GM12878 (cell line): ENCODE data around the gene CHST15. TPM values are rescaled to one million over a fixed set of nuclear protein-coding genes. Genes with fewer than 3 reads are reported as not detected.

Experiments
- ATAC-seq: fragments of 200-7000 bp; cut with Tn5 transposase; 3 replicates; pipeline ENCODE4 v1.9.1; 2020; ENCODE audit warnings: mild to moderate bottlenecking, moderate library complexity
- BruUV-seq: library from RNA; stranded (reverse); fragments of 400-500 nt; replicated peaks from 2 replicates; lab custom pipeline; 2021; lab: Mats Ljungman, UMichigan
- CTCF ChIA-PET: fragments of 300-600 bp; sonication (Branson Sonifier 250); formaldehyde crosslinking; extraction: SDS; loops from one replicate; lab custom pipeline; 2021; ENCODE audit warnings: inconsistent platforms; lab: Yijun Ruan, JAX
- POLR2A ChIA-PET: fragments of 350-600 bp; formaldehyde crosslinking; extraction: SDS; loops from one replicate; lab custom pipeline; 2021; ENCODE audit warnings: inconsistent platforms; lab: Charles Lee
- RAD21 ChIA-PET: fragments of 300-600 bp; sonication (Branson Sonifier 250); formaldehyde crosslinking; loops from one replicate; lab custom pipeline; 2023; ENCODE audit warnings: antibody characterized with exemption; ENCODE audit not compliant: unreplicated experiment; lab: Charles Lee
- SMC1A ChIA-PET: fragments of 300-600 bp; sonication (Branson Sonifier 250); formaldehyde crosslinking; loops from one replicate; lab custom pipeline; 2023; ENCODE audit not compliant: unreplicated experiment, uncharacterized antibody; lab: Charles Lee
- DNase-seq: peaks from one replicate; pipeline ENCODE4 v3.0.0-alpha.2; 2011; ENCODE audit warnings: low read depth, low spot score
- FAIRE-seq: peaks from 3 replicates; lab custom pipeline; 2011; peaks lifted over from hg19 to GRCh38; lab: Jason Lieb, UNC
- H2AFZ ChIP-seq: 2 replicates; pipeline ENCODE4 v1.6.0; 2011; ENCODE audit warnings: low read depth, low read length, control low read depth; ENCODE audit not compliant: control insufficient read depth
- H3K27ac ChIP-seq: 2 replicates; pipeline ENCODE4 v1.5.1; 2011; ENCODE audit warnings: control low read depth; ENCODE audit not compliant: control insufficient read depth, insufficient read depth
- H3K27me3 ChIP-seq, 2 experiments: replicated peaks in 1 of 2; 2 replicates each; pipeline versions ENCODE4 v1.6.0 to v1.6.1; 2011; ENCODE audit warnings: low read length in 1 of 2; ENCODE audit not compliant: control insufficient read depth in 2 of 2, insufficient read depth in 2 of 2
- H3K36me3 ChIP-seq, 2 experiments: 2 replicates each; pipeline ENCODE4 v1.5.1; 2011; ENCODE audit warnings: low read length in 1 of 2; ENCODE audit not compliant: control insufficient read depth in 2 of 2, insufficient read depth in 2 of 2
- H3K4me1 ChIP-seq: 2 replicates; pipeline ENCODE4 v1.6.1; 2011; ENCODE audit warnings: mild to moderate bottlenecking, low read length, moderate library complexity, mixed read lengths; ENCODE audit not compliant: control insufficient read depth, insufficient read depth
- H3K4me2 ChIP-seq: 2 replicates; pipeline ENCODE4 v1.6.0; 2011; ENCODE audit warnings: control low read depth; ENCODE audit not compliant: control insufficient read depth, insufficient read depth
- H3K4me3 ChIP-seq: fragments of 200-600 bp; sonication (generic); 2 replicates; pipeline ENCODE4 v1.5.1; 2016
- H3K79me2 ChIP-seq: 2 replicates; pipeline ENCODE4 v1.6.0; 2011; ENCODE audit warnings: low read length; ENCODE audit not compliant: control insufficient read depth, insufficient read depth
- H3K9ac ChIP-seq: 2 replicates; pipeline ENCODE4 v1.8.0; 2011; ENCODE audit warnings: low read length, control low read depth, mixed read lengths; ENCODE audit not compliant: control insufficient read depth, insufficient read depth
- H3K9me3 ChIP-seq: replicated peaks from 3 replicates; pipeline ENCODE4 v1.5.1; 2011; ENCODE audit warnings: mild to moderate bottlenecking, low read length; ENCODE audit not compliant: control insufficient read depth, insufficient read depth
- H4K20me1 ChIP-seq: 2 replicates; pipeline ENCODE4 v1.6.0; 2011; ENCODE audit not compliant: control insufficient read depth, insufficient read depth
- POLR2AphosphoS5 ChIP-seq: IDR thresholded peaks from 2 replicates; pipeline ENCODE4 v1.6.1; 2011; ENCODE audit warnings: mild to moderate bottlenecking, low read length, inconsistent platforms
- SP1 ChIP-seq: IDR thresholded peaks from one replicate; pipeline ENCODE4 v1.6.1; 2011; ENCODE audit warnings: low read depth, low read length
- SUZ12 ChIP-seq: fragments of 200-600 bp; sonication (generic); IDR thresholded peaks from one replicate; pipeline ENCODE4 v1.6.1; 2018; ENCODE audit warnings: antibody characterized with exemption, mild to moderate bottlenecking; ENCODE audit not compliant: unreplicated experiment
- ZNF384 ChIP-seq: IDR thresholded peaks from 2 replicates; pipeline ENCODE4 v1.6.1; 2012; ENCODE audit warnings: low read depth, mild to moderate bottlenecking, low read length, improper control_type of control experiment, borderline replicate concordance
- WGBS: methylation state at CpG from one replicate; pipeline ENCODE4 v1.1.6; 2016; ENCODE audit warnings: low lambda C conversion rate; ENCODE audit not compliant: insufficient replicate concordance, insufficient coverage; ENCODE audit errors: missing lambda C conversion rate; 5-methylcytosine and 5-hydroxymethylcytosine counted together
- in situ Hi-C: fragments of 300-500 bp; cut with MboI; formaldehyde crosslinking; loops from 9 replicates; pipeline ENCODE4 v1.14.3; 2018; ENCODE audit warnings: mixed read lengths
- intact Hi-C: fragments of 100-400 bp; cut with micrococcal nuclease; formaldehyde crosslinking; loops from one replicate; pipeline ENCODE4 v1.14.2; 2022; ENCODE audit not compliant: unreplicated experiment
- polyA plus RNA-seq, 11 experiments: library from polyadenylated mRNA; depleted of rRNA in 4 of 11; unstranded in 6 of 11; stranded (reverse) in 5 of 11; fragments of >200 nt; fragmentation: Nextera tagmentation in 4 of 11; fragmentation: Illumina TruSeq in 1 of 11; extraction: Ambion mirVana in 4 of 11; extraction: Trizol in 1 of 11; gene quantifications; 1 replicate in 1 of 11; 2 replicates in 10 of 11; pipeline versions ENCODE4 v1.2.1 to v1.2.3, GENCODE V29; 2011 to 2016; ENCODE audit warnings: inconsistent platforms in 2 of 11, missing spikeins in 2 of 11, low read depth in 1 of 11
- total RNA-seq, 4 experiments: library from RNA; depleted of rRNA in 3 of 4; stranded (reverse); fragments of >200 nt in 3 of 4; fragmentation: Illumina TruSeq in 1 of 4; extraction: Trizol in 1 of 4; gene quantifications; 2 replicates each; pipeline versions ENCODE4 v1.2.1 to v1.2.3, GENCODE V29; 2013 to 2021
- TF ChIP-seq, protein P1 (sequence below): fragments of 450-650 bp; IDR thresholded peaks from 2 replicates; pipeline ENCODE4 v1.6.1; 2018; ENCODE audit warnings: mild to moderate bottlenecking, low read depth, moderate library complexity; ENCODE audit not compliant: partially characterized antibody
- TF ChIP-seq, protein P2 (sequence below): fragments of 450-650 bp; IDR thresholded peaks from 2 replicates; pipeline ENCODE4 v1.6.1; 2016; ENCODE audit warnings: mild to moderate bottlenecking
- TF ChIP-seq, protein P3 (sequence below): fragments of 450-650 bp; IDR thresholded peaks from 2 replicates; pipeline ENCODE4 v1.6.1; 2017; ENCODE audit warnings: low read depth, mild to moderate bottlenecking, moderate library complexity

Gene CHST15
- total and polyA plus RNA-seq, 10 of the 15 experiments (the other 5 are each of a cell fraction or from before 2014, with no cell fraction given): 0.02 to 0.53 (median 0.05) TPM; not detected in 1

DNA sequence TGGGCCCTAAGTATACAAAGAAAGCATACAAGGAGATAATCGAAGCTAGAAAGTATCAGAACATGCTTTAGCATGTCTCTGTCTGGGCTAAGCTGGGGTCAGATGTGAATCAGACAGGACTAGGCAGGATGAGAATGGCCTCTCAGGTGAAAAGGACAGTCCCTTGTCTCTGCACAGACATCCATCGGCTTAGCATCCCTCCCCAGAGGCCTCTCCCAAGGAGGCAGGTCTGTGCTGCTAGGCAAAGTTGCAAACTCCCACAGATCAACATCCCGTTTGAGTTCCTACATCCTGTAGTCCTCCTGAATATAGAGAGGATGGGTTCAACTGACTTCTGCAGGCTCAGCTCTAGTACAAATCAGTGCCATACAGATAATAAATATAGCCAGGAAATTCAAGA, 24.5 kb downstream of the CHST15 start:
- peaks cover 10% of the 10 kb centered on the region for H3K4me1 ChIP-seq
- no peaks in the 10 kb centered on the region for H4K20me1 ChIP-seq
- intact Hi-C loops (no loop called here), in situ Hi-C loops (no loop called here)
- DNase-seq (no peak), FAIRE-seq (no peak), ATAC-seq (no peak)
- POLR2A ChIA-PET: no interaction called here
- no peak overlapping the region for H3K9ac ChIP-seq
- CTCF ChIA-PET: interaction anchor here (0.9 kb wide), 1 partner anchor 74 kb away, joined by 5 read pairs; no protein-coding TSS in a partner anchor
- BruUV-seq: no TSS peak
- no peak for TF ChIP-seq SUZ12
- TF ChIP-seq, protein P1, sequence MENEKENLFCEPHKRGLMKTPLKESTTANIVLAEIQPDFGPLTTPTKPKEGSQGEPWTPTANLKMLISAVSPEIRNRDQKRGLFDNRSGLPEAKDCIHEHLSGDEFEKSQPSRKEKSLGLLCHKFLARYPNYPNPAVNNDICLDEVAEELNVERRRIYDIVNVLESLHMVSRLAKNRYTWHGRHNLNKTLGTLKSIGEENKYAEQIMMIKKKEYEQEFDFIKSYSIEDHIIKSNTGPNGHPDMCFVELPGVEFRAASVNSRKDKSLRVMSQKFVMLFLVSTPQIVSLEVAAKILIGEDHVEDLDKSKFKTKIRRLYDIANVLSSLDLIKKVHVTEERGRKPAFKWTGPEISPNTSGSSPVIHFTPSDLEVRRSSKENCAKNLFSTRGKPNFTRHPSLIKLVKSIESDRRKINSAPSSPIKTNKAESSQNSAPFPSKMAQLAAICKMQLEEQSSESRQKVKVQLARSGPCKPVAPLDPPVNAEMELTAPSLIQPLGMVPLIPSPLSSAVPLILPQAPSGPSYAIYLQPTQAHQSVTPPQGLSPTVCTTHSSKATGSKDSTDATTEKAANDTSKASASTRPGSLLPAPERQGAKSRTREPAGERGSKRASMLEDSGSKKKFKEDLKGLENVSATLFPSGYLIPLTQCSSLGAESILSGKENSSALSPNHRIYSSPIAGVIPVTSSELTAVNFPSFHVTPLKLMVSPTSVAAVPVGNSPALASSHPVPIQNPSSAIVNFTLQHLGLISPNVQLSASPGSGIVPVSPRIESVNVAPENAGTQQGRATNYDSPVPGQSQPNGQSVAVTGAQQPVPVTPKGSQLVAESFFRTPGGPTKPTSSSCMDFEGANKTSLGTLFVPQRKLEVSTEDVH: no peak
- TF ChIP-seq SP1: no peak
- TF ChIP-seq, protein P2, sequence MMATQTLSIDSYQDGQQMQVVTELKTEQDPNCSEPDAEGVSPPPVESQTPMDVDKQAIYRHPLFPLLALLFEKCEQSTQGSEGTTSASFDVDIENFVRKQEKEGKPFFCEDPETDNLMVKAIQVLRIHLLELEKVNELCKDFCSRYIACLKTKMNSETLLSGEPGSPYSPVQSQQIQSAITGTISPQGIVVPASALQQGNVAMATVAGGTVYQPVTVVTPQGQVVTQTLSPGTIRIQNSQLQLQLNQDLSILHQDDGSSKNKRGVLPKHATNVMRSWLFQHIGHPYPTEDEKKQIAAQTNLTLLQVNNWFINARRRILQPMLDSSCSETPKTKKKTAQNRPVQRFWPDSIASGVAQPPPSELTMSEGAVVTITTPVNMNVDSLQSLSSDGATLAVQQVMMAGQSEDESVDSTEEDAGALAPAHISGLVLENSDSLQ: no peak
- TF ChIP-seq ZNF384: no peak
- TF ChIP-seq, protein P3, sequence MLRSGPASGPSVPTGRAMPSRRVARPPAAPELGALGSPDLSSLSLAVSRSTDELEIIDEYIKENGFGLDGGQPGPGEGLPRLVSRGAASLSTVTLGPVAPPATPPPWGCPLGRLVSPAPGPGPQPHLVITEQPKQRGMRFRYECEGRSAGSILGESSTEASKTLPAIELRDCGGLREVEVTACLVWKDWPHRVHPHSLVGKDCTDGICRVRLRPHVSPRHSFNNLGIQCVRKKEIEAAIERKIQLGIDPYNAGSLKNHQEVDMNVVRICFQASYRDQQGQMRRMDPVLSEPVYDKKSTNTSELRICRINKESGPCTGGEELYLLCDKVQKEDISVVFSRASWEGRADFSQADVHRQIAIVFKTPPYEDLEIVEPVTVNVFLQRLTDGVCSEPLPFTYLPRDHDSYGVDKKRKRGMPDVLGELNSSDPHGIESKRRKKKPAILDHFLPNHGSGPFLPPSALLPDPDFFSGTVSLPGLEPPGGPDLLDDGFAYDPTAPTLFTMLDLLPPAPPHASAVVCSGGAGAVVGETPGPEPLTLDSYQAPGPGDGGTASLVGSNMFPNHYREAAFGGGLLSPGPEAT: no peak
- TF ChIP-seq POLR2AphosphoS5: no peak
- no peak overlapping the region for H3K27ac ChIP-seq
- 7% methylated on average over 3 of the region's 3 CpGs for WGBS
- peaks cover 0 to 4% of the 10 kb centered on the region in 2 experiments for H3K27me3 ChIP-seq
- no peak overlapping the region for H3K4me3 ChIP-seq
- H3K36me3 ChIP-seq: no peaks in the 10 kb centered on the region
- no peaks in the 10 kb centered on the region for H3K9me3 ChIP-seq
- H3K79me2 ChIP-seq: no peaks in the 10 kb centered on the region
- SMC1A ChIA-PET: interaction anchor here (0.6 to 1.3 kb wide), 2 partner anchors 26 to 211 kb away, joined by 3 to 5 read pairs; no protein-coding TSS in a partner anchor
- RAD21 ChIA-PET: no interaction called here
- no peak overlapping the region for H2AFZ ChIP-seq
- H3K4me2 ChIP-seq: no peak overlapping the region
